Fibroblast of villous mesenchyme (primary cell): ENCODE data around the gene FOXD1. TPM values are rescaled to one million over a fixed set of nuclear protein-coding genes. Genes with fewer than 3 reads are reported as not detected.

Experiments
- DNase-seq: peaks from one replicate; pipeline ENCODE4 v3.0.0-alpha.2; 2010; ENCODE audit warnings: low read depth
- H3K4me3 ChIP-seq: 2 replicates; pipeline ENCODE4 v1.5.1; 2011; ENCODE audit warnings: low read depth, mild to moderate bottlenecking, low read length
- CTCF ChIP-seq: IDR thresholded peaks from 2 replicates; pipeline ENCODE4 v1.5.1; 2012; ENCODE audit warnings: low read depth, mild to moderate bottlenecking, low read length; ENCODE audit not compliant: insufficient read depth
- total RNA-seq: library from RNA; depleted of rRNA; stranded (reverse); fragments of >200 nt; gene quantifications from 2 replicates; pipeline ENCODE4 v1.2.3, GENCODE V29; 2012

FOXD1 gene
- 2.2 and 6.1 TPM in 2 replicates for total RNA-seq

- peak within 1 kb of the TSS; percentile 62 for H3K4me3 ChIP-seq
- DNase-seq: peak; percentile 78
- TF ChIP-seq CTCF: no peak
Observed at GRCh38 chr5:73448463-73449136, at the start of gene FOXD1. FOXD1 (minus strand) TSS chr5:73448777; CDS start chr5:73448362, 415 bp downstream.

- H3K4me3 ChIP-seq: peak overlapping the region; percentile 94
- TF ChIP-seq CTCF: no peak
- DNase-seq: peak; percentile 3
Observed at GRCh38 chr5:73497497-73498056, 49.0 kb upstream of the FOXD1 start.

- DNase-seq: peak; percentile 58
- TF ChIP-seq CTCF: peak; percentile 40
- no peak overlapping the region for H3K4me3 ChIP-seq
Observed at GRCh38 chr5:73496984-73497457, 48.4 kb upstream of the FOXD1 start.

GRCh38 chr5:73495772-73496335, 47.3 kb upstream of the FOXD1 start:
- H3K4me3 ChIP-seq: no peak overlapping the region
- no peak for DNase-seq
- TF ChIP-seq CTCF: no peak

GRCh38 chr5:73494721-73495120, 46.1 kb upstream of the FOXD1 start:
- no peak for DNase-seq
- no peak for TF ChIP-seq CTCF
- H3K4me3 ChIP-seq: no peak overlapping the region

GRCh38 chr5:73493421-73493820, 44.8 kb upstream of the FOXD1 start:
- no peak for TF ChIP-seq CTCF
- no peak for DNase-seq

More at GRCh38 chr5:73493421-73493820, 44.8 kb upstream of the FOXD1 start:
- no peak overlapping the region for H3K4me3 ChIP-seq
